Activated naive CD4-positive, alpha-beta T cell treated with anti-CD3 and anti-CD28 coated beads, Interleukin-2, amount 50 U/mL, for 24 hours (primary cell): ENCODE results near the gene PISD.
"Not testable (repeated sequence)": the region's sequence is repeated elsewhere in the genome, so short reads cannot be mapped to it uniquely, and the experiment has no call there.

Source experiments
- H3K27ac Mint-ChIP-seq: one replicate; pipeline ENCODE4 v1.8.0; 2021; ENCODE audit warnings: mild to moderate bottlenecking, mixed read lengths
- H3K27me3 Mint-ChIP-seq: one replicate; pipeline ENCODE4 v1.8.0; 2021; ENCODE audit warnings: mixed read lengths
- H3K36me3 Mint-ChIP-seq: one replicate; pipeline ENCODE4 v1.8.0; 2021; ENCODE audit warnings: mixed read lengths
- H3K4me1 Mint-ChIP-seq: one replicate; pipeline ENCODE4 v1.8.0; 2021; ENCODE audit warnings: mixed read lengths
- H3K4me3 Mint-ChIP-seq: one replicate; pipeline ENCODE4 v1.8.0; 2021; ENCODE audit warnings: mild to moderate bottlenecking, mixed read lengths
- H3K9me3 Mint-ChIP-seq: one replicate; pipeline ENCODE4 v1.8.0; 2021; ENCODE audit warnings: mixed read lengths

PISD gene

DNA sequence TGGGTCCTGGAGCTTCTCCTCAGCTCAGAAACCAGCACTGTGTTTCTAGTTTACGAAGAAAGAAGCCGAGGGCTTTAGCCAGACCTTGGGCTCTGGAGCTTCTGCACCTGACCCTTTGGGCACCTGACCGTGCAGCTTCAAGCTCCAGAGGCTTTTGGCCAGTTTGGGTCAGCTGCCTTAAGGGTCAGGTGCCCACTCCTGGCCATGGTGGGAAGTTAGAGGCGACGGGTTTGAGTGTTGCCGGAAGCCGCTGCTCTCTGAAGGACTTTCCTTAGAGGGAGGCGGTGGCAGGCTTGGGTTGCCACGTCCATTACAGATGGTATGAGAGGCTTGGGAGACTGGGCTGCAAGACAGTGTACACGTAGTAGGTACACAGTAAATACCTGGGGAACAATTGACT lies 52.3 kb downstream of the PISD start:
- Mint-ChIP-seq H3K4me1 (peaks cover 4% of the 10 kb centered on the region), H3K4me3 (no peak overlapping the region), H3K27ac (no peak overlapping the region), H3K36me3 (peaks cover 3% of the 10 kb centered on the region), H3K9me3 (no peaks in the 10 kb centered on the region), H3K27me3 (no peaks in the 10 kb centered on the region)

DNA sequence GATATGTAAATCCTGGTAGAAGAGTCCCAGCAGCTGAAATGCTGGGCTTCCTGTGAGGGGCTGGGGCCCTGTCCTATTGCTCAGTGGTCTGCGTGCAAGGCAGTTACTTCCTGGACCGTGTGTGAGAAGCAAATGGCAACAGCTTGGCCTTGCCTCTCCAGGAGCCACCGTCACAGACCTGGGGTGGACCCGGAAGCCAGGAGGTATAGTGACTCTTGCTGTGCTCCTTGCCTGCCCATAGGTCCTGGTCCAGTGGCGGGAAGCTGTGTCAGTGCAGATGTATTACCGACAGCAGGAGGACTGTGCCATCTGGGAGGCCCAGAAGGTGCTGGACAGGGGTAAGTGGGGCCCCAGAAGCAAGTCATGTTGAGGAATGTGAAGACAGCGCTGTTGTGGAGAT lies 54.3 kb downstream of the PISD start:
- Mint-ChIP-seq H3K27me3 (no peaks in the 10 kb centered on the region), H3K4me1 (no peaks in the 10 kb centered on the region), H3K27ac (no peak overlapping the region), H3K4me3 (no peak overlapping the region), H3K36me3 (peaks cover 5% of the 10 kb centered on the region), H3K9me3 (no peaks in the 10 kb centered on the region)

DNA sequence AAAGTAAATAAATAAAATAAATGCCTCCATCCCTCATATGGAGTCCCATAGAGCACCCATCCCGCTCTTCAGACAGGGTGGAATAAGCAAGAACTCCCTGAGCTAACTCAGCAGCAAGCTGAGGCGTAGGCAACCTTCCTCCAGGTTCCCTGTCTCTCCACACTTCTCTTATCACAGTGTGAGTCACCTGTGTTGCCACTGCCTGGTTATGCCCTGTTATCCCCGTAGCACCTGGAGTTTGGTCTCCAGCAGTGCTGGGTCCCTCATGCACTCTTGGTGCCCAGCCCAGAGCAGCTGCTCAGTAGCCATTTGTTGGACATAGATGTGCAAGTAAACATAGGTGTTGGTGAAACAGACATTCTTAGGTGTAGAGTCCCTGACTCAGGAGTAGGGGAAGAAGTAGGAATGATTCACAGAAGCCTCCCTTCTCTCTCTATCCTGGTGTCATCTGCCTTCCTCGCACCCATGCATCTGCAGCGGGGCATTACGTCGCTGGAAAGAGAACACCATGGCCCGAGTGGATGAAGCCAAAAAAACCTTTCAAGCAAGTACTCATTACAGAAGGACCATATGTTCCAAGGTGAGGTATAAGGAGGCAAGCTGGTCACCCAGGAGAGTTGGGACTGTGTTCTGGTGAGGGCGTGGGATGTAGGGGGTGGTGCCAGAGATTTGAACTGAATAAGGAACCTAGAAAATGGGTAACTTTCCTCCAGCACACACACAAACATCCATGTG lies 56.0 kb downstream of the PISD start:
- no peaks in the 10 kb centered on the region for H3K9me3 Mint-ChIP-seq
- H3K36me3 Mint-ChIP-seq, result peaks cover 5% of the 10 kb centered on the region
- no peaks in the 10 kb centered on the region for H3K4me1 Mint-ChIP-seq
- no peak overlapping the region for H3K4me3 Mint-ChIP-seq
- H3K27me3 Mint-ChIP-seq, result no peaks in the 10 kb centered on the region
- no peak overlapping the region for H3K27ac Mint-ChIP-seq

DNA sequence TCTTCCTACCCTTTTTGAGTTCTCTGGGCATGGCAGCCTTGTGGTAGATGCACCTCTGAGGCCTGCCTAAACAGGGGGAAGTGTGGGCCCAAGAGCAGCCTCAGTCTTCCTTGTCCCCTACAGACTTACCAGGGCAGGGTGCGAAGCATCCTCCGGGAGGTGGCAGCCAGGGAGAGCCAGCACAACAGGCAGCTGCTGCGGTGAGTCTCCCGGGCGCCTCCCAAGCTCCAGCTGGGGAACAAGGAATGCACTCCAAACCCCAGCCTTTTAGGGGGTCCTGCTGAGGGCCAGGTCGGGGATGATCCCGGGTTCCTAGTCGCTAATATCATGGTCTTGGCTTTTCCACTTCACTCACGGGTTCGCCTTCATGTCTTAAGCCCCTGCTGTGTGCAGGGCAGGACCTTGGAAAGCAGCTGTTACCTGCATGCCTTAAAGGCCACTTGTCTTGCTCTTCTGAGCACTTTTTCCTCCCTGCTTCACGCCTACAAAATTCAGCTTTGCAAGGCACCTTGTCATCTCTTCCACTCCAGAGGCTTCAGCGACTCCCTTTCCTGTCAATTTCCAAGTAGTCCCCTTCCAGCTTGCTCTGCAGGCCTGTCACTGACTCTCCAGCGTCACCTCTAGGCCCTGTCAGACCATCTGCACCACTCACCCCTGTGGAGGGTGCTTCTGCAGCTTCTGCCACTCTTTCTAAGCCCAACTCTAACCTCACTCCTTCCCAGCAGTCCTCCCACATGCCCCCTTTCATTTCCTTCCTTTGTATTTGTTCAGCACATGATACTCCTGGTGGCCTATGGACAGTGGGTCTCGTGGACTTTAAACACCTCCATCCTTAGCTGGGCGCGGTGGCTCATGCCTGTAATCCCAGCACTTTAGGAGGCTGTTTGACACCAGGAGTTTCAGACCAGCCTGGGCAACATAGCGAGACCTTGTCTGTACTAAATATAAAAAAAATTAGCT lies 57.0 kb downstream of the PISD start:
- no peaks in the 10 kb centered on the region for H3K9me3 Mint-ChIP-seq
- no peaks in the 10 kb centered on the region for H3K27me3 Mint-ChIP-seq
- H3K4me3 Mint-ChIP-seq, result no peak overlapping the region
- H3K36me3 Mint-ChIP-seq, result peaks cover 6% of the 10 kb centered on the region
- peak overlapping the region; percentile 76 for H3K27ac Mint-ChIP-seq
- H3K4me1 Mint-ChIP-seq, result no peaks in the 10 kb centered on the region

- no peaks in the 10 kb centered on the region for H3K27me3 Mint-ChIP-seq
- no peaks in the 10 kb centered on the region for H3K4me1 Mint-ChIP-seq
- peaks cover 6% of the 10 kb centered on the region for H3K36me3 Mint-ChIP-seq
- H3K27ac Mint-ChIP-seq, result peak overlapping the region; percentile 76
- H3K9me3 Mint-ChIP-seq, result no peaks in the 10 kb centered on the region
- H3K4me3 Mint-ChIP-seq, result no peak overlapping the region
Measured at GRCh38 chr22:31604137-31604705, 57.8 kb downstream of the PISD start.

GRCh38 chr22:31603574-31603973 lies 58.4 kb downstream of the PISD start:
- Mint-ChIP-seq H3K4me1 (no peaks in the 10 kb centered on the region), H3K4me3 (no peak overlapping the region), H3K27me3 (no peaks in the 10 kb centered on the region), H3K27ac (no peak overlapping the region), H3K9me3 (no peaks in the 10 kb centered on the region), H3K36me3 (peaks cover 6% of the 10 kb centered on the region)

- Mint-ChIP-seq H3K4me1 (no peaks in the 10 kb centered on the region), H3K27ac (no peak overlapping the region), H3K9me3 (no peaks in the 10 kb centered on the region), H3K36me3 (peaks cover 5% of the 10 kb centered on the region), H3K27me3 (no peaks in the 10 kb centered on the region), H3K4me3 (no peak overlapping the region)
Measured at GRCh38 chr22:31603081-31603525, 58.9 kb downstream of the PISD start.

DNA sequence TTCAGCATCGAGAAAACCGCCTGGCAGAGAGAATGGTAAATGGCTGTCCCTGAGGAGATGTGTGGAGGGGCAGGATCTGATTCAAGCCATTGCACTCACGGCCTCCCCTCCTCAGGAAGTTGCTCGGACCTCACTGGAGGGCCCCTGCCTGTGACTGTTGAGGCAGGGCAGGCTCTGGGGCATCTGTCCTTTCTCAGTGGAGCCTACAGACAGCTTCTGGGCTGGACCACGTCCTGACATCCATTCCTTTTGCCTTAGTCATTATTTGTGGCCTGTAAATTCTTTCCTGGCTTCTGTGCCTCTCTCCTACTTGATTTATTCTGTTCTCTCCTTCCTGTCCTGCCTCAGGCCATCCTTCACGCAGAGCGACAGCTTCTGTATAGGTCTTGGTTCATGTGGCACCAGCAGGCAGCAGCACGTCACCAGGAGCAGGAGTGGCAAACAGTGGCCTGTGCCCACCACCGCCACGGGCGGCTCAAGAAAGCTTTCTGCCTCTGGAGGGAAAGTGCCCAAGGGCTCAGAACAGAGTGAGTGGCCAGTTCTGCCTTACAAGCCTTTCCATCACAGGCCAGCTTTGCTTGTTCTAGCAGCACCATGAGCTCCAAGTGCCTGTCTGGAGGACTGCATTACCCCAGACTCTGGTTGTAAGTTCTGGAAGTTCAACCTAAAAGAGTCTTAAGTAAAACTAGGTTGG lies 59.6 kb downstream of the PISD start:
- no peaks in the 10 kb centered on the region for H3K9me3 Mint-ChIP-seq
- no peak overlapping the region for H3K27ac Mint-ChIP-seq
- H3K4me3 Mint-ChIP-seq, result no peak overlapping the region
- peaks cover 5% of the 10 kb centered on the region for H3K36me3 Mint-ChIP-seq
- no peaks in the 10 kb centered on the region for H3K4me1 Mint-ChIP-seq
- no peaks in the 10 kb centered on the region for H3K27me3 Mint-ChIP-seq

DNA sequence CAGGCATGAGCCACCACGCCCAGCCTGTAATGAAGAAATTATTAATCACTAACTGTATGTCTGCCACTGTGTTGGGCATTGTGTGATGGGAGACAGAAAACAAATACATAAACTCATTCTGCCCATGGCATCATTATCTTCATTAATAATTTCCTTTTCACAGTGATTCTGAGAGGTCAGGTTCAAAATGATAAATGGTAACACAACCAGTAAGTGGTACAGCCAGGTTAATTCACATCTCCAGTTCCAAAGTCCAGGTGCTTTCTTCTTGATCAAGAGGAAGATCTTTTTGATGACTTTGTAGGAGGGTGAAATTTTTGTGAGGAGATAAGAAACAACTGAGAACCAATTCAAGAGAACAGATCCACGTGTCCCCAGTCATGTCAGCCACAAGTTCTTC lies 66.7 kb downstream of the PISD start:
- H3K36me3 Mint-ChIP-seq, result peaks cover 3% of the 10 kb centered on the region
- H3K4me3 Mint-ChIP-seq, result no peak overlapping the region
- no peaks in the 10 kb centered on the region for H3K4me1 Mint-ChIP-seq
- H3K27me3 Mint-ChIP-seq, result no peaks in the 10 kb centered on the region
- H3K27ac Mint-ChIP-seq, result no peak overlapping the region
- H3K9me3 Mint-ChIP-seq, result no peaks in the 10 kb centered on the region

- peaks cover 12% of the 10 kb centered on the region for H3K36me3 Mint-ChIP-seq
- not testable (repeated sequence) for H3K4me3 Mint-ChIP-seq, H3K9me3 Mint-ChIP-seq, H3K27ac Mint-ChIP-seq, H3K27me3 Mint-ChIP-seq
- peaks cover 18% of the 10 kb centered on the region for H3K4me1 Mint-ChIP-seq
Measured at GRCh38 chr22:31590161-31590560, 71.9 kb downstream of the PISD start.

GRCh38 chr22:31588970-31589675 lies 72.9 kb downstream of the PISD start:
- Mint-ChIP-seq H3K4me1 (peaks cover 28% of the 10 kb centered on the region), H3K27ac (peak overlapping the region; percentile 71), H3K36me3 (peaks cover 12% of the 10 kb centered on the region), H3K9me3 (no peaks in the 10 kb centered on the region), H3K27me3 (no peaks in the 10 kb centered on the region), H3K4me3 (no peak overlapping the region)

DNA sequence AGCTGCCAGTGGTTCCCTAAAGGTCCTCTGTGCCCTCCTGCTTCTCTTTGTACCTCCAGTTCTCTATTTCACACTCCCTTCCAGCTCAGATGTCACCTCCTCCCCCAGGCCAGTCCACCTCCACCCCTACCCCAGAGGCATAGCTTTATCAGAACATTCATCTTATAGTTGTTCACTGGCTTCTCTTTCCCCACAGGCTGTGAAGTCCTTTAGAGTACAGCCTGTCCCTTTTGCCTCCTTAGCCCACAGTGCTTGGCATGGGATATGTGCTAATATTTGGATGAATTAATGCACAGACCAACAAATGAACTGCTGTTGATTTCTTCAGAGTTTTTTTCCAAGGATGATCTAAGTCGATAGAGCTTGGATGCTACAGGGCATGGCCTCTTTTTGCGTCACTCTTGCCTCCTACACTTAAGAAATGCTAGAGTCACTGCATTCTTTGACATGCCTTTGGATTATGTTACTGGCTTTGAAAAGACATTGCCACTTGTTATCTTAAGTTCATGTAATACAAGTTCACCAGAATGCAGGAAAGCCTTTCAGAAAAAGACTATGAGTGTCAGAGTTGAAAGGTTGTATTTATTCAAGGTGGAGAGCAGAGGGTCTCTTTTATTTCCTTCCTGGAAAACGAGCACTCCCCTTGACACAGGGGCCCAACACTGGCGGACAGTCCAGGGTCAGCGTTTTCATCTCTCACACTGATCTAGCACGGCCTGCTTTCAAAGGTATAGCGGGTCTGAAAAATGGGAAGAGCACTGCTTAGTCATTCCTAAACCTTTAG lies 75.7 kb downstream of the PISD start:
- Mint-ChIP-seq H3K9me3 (no peaks in the 10 kb centered on the region), H3K4me1 (peaks cover 52% of the 10 kb centered on the region), H3K27ac (peak overlapping the region; percentile 92), H3K36me3 (peaks cover 12% of the 10 kb centered on the region), H3K4me3 (peak overlapping the region; percentile 6), H3K27me3 (no peaks in the 10 kb centered on the region)

DNA sequence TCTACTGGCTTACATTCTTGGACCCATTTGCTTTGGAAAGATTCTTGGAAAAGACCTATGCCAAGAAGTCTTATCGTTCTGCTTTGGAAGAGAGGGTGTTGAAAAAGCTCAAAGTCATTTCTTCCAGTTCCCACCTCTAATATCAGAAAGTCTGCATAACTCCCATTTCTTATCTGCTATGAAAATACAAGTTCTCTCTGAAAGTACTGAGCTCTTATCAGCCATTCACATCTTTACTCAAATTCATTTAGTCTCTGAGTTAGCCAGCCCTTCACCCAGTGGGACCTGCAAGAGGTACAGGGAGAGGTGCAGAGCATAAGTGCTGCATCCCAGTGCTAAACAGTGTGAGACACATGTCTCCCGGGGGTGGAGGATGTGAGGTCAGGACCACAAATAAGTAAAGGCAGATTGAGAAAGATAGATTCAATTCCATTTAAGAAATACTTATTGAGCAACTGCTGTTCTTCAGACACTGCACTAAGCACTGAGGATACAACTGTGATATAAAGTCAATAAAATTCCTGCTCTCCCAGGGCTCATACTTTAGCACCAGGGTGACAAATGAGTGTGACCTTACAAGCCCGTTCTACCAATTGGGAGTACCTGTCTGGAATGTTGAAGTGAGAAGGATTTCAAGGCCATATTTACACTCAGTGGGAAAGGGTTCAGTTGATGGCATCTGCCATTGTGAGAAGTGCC lies 76.7 kb downstream of the PISD start:
- no peaks in the 10 kb centered on the region for H3K9me3 Mint-ChIP-seq
- H3K4me3 Mint-ChIP-seq, result peak overlapping the region; percentile 34
- peaks cover 12% of the 10 kb centered on the region for H3K36me3 Mint-ChIP-seq
- H3K4me1 Mint-ChIP-seq, result peaks cover 52% of the 10 kb centered on the region
- H3K27ac Mint-ChIP-seq, result peak overlapping the region; percentile 92
- no peaks in the 10 kb centered on the region for H3K27me3 Mint-ChIP-seq

DNA sequence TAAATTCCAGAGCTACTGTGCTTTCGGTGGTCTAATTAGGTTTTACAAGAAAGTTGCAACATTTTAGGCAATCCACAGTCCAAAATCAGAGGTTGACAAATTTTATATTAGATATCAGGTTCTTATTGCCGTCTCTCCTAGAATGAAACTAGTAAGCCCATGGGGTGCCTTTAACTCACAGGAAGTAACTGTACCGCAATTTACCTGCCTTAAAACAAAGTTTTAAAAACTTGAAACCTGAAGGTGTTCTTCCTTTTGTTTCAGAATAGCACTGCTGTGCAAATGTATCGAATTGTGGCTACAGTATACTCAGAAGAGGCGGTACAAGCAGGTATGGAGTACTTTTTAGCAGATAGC lies 77.2 kb downstream of the PISD start:
- Mint-ChIP-seq H3K27me3 (no peaks in the 10 kb centered on the region), H3K4me1 (peaks cover 52% of the 10 kb centered on the region), H3K9me3 (no peaks in the 10 kb centered on the region), H3K27ac (no peak overlapping the region), H3K4me3 (peak overlapping the region; percentile 34), H3K36me3 (peaks cover 13% of the 10 kb centered on the region)
